WERI-Rb-1 (cell line): ENCODE data around the gene CYFIP1.
A peak's percentile ranks its signal among the peaks of the same experiment; 100 is the strongest.
"Not testable (repeated sequence)": the region's sequence is repeated elsewhere in the genome, so short reads cannot be mapped to it uniquely, and the experiment has no call there.

ENCODE experiments used
- DNase-seq: peaks from one replicate; pipeline ENCODE4 v3.0.0-alpha.2; 2020
- H3K27ac ChIP-seq: fragments of 250-450 bp; sonication (Bioruptor Pico); 2 replicates; pipeline ENCODE4 v1.5.1; 2020; ENCODE audit warnings: mild to moderate bottlenecking, moderate library complexity
- H3K27me3 ChIP-seq: fragments of 250-450 bp; sonication (Bioruptor Pico); 2 replicates; pipeline ENCODE4 v1.5.1; 2021; ENCODE audit warnings: mild to moderate bottlenecking, low read depth, moderate library complexity; ENCODE audit not compliant: insufficient read depth, severe bottlenecking
- H3K36me3 ChIP-seq: fragments of 250-450 bp; sonication (Bioruptor Pico); 2 replicates; pipeline ENCODE4 v1.5.1; 2020; ENCODE audit warnings: mild to moderate bottlenecking, moderate library complexity
- H3K4me3 ChIP-seq: 2 replicates; pipeline ENCODE4 v1.5.1; 2011; ENCODE audit warnings: low read depth, mild to moderate bottlenecking, control low read depth, low read length
- H3K9me3 ChIP-seq: fragments of 250-450 bp; sonication (Bioruptor Pico); 2 replicates; pipeline ENCODE4 v1.5.1; 2021; ENCODE audit warnings: mild to moderate bottlenecking, moderate library complexity; ENCODE audit not compliant: severe bottlenecking
- TF ChIP-seq, protein P1 (sequence below): IDR thresholded peaks from 2 replicates; pipeline ENCODE4 v1.5.1; 2011; ENCODE audit warnings: low read depth, mild to moderate bottlenecking, control low read depth, inconsistent platforms, low read length

Gene CYFIP1

DNA sequence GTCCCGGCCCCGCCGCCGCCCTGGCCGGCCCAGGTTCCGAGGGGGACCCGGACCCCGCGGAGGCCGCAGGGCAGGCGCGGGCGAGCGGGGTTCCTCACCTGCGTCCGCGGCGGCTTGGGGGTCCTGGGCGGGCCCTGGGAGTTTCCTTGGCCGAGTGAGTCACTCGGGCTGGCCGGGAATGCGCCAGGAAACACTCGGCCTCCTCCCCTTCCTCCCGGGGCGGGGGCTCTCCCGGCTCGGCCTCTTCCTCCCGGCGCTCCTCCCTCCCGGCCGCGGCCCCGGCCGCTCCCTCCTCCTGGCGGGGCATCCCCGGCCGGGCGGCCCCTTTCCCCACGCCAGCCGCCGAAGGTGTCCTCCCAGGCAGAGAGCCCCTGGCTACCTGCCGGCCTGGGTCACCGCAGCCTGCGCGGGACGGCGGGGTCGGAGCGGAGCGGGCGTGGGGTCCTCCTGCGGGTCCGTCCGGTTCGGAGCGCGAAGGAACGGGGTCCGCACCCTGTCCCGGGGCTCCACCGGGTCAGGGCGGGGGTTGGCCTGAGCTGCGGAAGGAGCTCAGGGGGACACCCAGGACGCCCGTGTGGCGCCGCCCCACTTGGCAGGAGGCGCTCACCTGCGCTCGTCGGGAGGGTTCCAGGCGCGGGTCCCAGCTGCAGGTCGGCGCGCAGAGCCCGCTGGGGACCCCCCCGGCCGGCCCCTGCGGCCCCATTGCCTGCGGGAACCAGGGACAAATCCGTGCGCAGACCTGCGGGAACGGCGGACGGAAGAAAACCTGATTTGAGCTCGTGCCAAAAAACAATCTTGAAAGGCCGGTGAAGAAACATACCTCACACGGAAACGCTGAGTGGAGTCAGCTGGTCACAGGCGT, at the start of gene CYFIP1:
Gene CYFIP1 (minus strand): TSS at position 180 of the 862 bp plus-strand sequence. CDS start 33,083 bp downstream, outside the sequence.
- DNase-seq, result peak; percentile 34

DNA sequence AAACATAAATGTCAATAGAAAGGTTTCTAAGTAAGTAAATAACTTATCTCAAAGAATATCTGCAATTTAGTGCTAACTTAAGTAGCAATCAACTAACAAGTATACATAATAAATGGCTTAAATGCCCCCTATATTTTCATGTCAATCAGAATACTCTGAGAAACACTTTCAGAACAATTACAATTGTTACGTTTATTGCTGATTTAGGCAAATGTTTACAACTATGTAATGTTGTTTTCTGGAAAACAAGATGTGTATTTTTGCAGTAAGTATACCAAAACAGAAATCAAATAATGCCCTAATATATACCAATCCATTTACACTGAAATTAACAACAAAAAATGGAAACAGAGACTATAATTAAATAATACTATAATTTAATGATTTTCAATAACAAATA, 46.0 kb upstream of the CYFIP1 start:
- Histone ChIP-seq H3K9me3 (no peaks in the 10 kb centered on the region), H3K27me3 (no peaks in the 10 kb centered on the region), H3K27ac (no peak overlapping the region), H3K36me3 (peaks cover 70% of the 10 kb centered on the region), H3K4me3 (no peak overlapping the region)
- TF ChIP-seq, protein P1, sequence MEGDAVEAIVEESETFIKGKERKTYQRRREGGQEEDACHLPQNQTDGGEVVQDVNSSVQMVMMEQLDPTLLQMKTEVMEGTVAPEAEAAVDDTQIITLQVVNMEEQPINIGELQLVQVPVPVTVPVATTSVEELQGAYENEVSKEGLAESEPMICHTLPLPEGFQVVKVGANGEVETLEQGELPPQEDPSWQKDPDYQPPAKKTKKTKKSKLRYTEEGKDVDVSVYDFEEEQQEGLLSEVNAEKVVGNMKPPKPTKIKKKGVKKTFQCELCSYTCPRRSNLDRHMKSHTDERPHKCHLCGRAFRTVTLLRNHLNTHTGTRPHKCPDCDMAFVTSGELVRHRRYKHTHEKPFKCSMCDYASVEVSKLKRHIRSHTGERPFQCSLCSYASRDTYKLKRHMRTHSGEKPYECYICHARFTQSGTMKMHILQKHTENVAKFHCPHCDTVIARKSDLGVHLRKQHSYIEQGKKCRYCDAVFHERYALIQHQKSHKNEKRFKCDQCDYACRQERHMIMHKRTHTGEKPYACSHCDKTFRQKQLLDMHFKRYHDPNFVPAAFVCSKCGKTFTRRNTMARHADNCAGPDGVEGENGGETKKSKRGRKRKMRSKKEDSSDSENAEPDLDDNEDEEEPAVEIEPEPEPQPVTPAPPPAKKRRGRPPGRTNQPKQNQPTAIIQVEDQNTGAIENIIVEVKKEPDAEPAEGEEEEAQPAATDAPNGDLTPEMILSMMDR, result no peak
- no peak for DNase-seq

More for the DNA sequence above, at the start of gene CYFIP1:
- no peaks in the 10 kb centered on the region for H3K9me3 ChIP-seq
- no peak within 1 kb of the TSS for H3K27ac ChIP-seq
- TF ChIP-seq, protein P1, result no peak
- H3K36me3 ChIP-seq, result no peaks in the 10 kb centered on the region
- H3K4me3 ChIP-seq, result peak within 1 kb of the TSS; percentile 51
- peaks cover 70% of the 10 kb centered on the region for H3K27me3 ChIP-seq

DNA sequence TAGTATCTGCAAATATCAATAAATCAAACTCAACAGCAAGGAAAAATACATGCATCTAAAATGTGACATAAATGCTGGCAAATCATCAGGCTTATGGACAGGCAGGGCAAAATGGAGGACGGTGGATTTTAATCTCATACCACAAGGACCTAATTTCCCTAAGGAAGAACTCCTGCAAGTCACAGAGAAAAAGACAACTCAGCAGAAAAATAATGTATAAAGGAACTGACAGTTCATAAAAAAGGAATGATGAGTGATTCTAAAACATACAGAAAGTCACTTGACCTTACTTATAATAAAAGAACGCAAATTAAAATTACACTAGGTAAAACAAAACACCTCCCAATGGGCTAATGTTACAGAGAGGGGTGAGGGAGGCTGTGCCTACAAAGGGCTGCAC, 42.0 kb upstream of the CYFIP1 start:
- Histone ChIP-seq H3K4me3 (no peak overlapping the region), H3K27ac (no peak overlapping the region), H3K27me3 (no peaks in the 10 kb centered on the region), H3K9me3 (no peaks in the 10 kb centered on the region), H3K36me3 (peaks cover 65% of the 10 kb centered on the region)
- TF ChIP-seq, protein P1, result no peak
- DNase-seq, result no peak

DNA sequence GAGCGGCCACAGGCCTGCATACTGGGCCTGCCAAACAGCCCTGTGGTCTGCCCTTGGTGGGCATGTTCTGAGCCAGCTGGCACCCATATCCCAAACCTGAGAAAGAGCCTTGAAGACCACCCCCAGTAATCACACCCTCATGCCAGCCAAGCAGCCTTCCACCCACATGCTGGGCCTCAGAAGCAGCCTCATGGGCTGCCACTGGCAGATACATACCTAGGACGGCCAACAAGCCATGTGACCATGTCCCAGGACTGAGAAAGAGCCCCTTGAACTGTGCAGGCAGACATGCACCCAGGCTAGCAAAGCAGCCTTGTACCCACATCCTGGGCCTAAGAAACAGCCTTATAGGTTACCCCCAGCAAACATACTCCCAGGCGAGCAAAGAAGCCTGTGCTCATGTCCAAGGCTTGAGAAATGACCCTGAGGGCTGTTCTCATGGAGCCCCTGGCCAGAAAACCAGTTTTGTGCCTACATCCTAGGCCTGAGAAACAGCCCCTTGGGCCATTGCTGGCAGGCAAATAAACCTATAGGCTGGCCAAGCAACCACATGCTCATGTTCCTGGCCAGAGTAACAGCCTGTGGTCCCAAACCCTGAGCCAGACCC, 34.3 kb upstream of the CYFIP1 start:
- TF ChIP-seq, protein P1, result no peak
- DNase-seq, result no peak
- Histone ChIP-seq H3K9me3 (no peaks in the 10 kb centered on the region), H3K4me3 (no peak overlapping the region), H3K27me3 (no peaks in the 10 kb centered on the region), H3K36me3 (peaks cover 40% of the 10 kb centered on the region), H3K27ac (no peak overlapping the region)

DNA sequence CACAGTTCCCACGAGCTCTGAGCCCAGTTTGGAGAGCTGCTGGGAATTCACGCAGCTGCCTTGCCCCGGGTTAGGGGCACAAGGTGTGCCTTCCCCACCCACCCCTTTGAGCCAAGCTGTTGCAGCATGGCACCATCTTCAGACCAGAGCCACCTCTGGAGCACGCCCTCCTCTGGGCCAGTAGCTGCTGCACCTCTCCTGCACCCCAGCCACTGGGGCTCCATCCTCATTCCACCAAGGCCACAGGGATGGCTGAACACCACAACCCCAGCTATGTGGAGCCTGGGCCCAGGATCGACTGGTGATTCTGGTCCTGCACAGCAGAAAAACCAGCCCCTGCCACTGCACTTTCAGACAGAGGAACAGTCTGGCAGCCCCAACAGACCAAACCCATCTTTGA, 33.5 kb upstream of the CYFIP1 start:
- H3K9me3 ChIP-seq, result no peaks in the 10 kb centered on the region
- TF ChIP-seq, protein P1, result no peak
- no peak overlapping the region for H3K27ac ChIP-seq

DNA sequence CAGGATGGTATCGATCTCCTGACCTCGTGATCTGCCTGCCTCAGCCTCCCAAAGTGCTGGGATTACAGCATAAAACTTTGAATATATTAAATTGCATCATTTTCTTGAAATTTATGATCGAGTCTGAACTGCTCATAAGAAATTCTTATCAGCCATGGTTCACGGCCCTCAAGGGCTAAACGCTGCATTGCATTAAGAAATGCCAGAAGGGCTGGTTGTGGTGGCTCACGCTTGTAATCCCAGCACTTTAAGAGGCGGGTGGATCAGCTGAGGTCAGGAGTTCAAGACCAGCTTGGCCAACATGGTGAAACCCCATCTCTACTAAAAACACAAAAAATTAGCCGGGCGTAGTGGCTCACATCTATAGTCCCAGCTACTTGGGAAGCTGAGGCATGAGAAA, 32.4 kb upstream of the CYFIP1 start:
- H3K27ac ChIP-seq, H3K27me3 ChIP-seq, H3K4me3 ChIP-seq, H3K9me3 ChIP-seq, DNase-seq: not testable (repeated sequence)
- H3K36me3 ChIP-seq, result peaks cover 41% of the 10 kb centered on the region

More for the DNA sequence above, 33.5 kb upstream of the CYFIP1 start:
- no peak overlapping the region for H3K4me3 ChIP-seq
- no peaks in the 10 kb centered on the region for H3K27me3 ChIP-seq
- no peak for DNase-seq
- peaks cover 37% of the 10 kb centered on the region for H3K36me3 ChIP-seq
